ENCODE results near the gene IGF2BP2. TPM values are rescaled to one million over a fixed set of nuclear protein-coding genes. Genes with fewer than 3 reads are reported as not detected.

The IGF2BP2 gene
- total and polyA plus RNA-seq, 9 of the 15 experiments (the other 6 are each of a cell fraction or from before 2014, with no cell fraction given) = 3.2 to 59.6 (median 30.5) TPM

- H3K36me3 ChIP-seq (ENCODE audit: control insufficient read depth, insufficient read depth, low read length) = peaks cover 4% of the 10 kb centered on the region; the same call in 1 of the 3 replicates
- H3K4me1 ChIP-seq (replicated peaks in 1 of 2; ENCODE audit: control insufficient read depth in 2 of 2, insufficient read depth in 2 of 2, low read length in 2 of 2) = peaks cover 2 to 5% of the 10 kb centered on the region in 2 experiments; a peak in 2 of 5 replicates
- no peak for FAIRE-seq
- peaks cover 85% of the 10 kb centered on the region for H3K79me2 ChIP-seq (ENCODE audit: control insufficient read depth, insufficient read depth, low read length)
- no peaks in the 10 kb centered on the region for H3K9me1 ChIP-seq (ENCODE audit: control insufficient read depth, insufficient read depth, low read length)
- BruUV-seq (replicated peaks) = no TSS peak
- 77% methylated on average over 20 of the region's 20 CpGs for WGBS (ENCODE audit: insufficient coverage, low coverage, missing lambda C conversion rate)
- ATAC-seq = no peak
- CTCF ChIA-PET (ENCODE audit: low intra/inter-chr PET ratio) = no interaction called here
- no peaks in the 10 kb centered on the region for H3K27me3 ChIP-seq (ENCODE audit: control insufficient read depth in 2 of 2, insufficient read depth in 2 of 2, low read length in 2 of 2)
- H4K20me1 ChIP-seq (replicated peaks; ENCODE audit: control insufficient read depth, insufficient read depth, low read length) = 0 out of 2 replicates have a peak, but pooled peaks cover 14% of the 10 kb centered on the region
- no peak for DNase-seq (ENCODE audit: extremely low read depth in 1 of 4, low spot score in 3 of 4)
- H3K4me2 ChIP-seq (ENCODE audit: insufficient read depth, low read length) = no peak overlapping the region
- no peak overlapping the region for H3K27ac ChIP-seq (ENCODE audit: extremely low read depth, low read depth, low read length)
- no peak overlapping the region for H2AFZ ChIP-seq (ENCODE audit: low read depth, low read length)
- H3K9me3 ChIP-seq (replicated peaks; ENCODE audit: control insufficient read depth, insufficient read depth, low read depth, low read length) = no peaks in the 10 kb centered on the region
- H3K4me3 ChIP-seq = no peak overlapping the region
- no peak overlapping the region for H3K9ac ChIP-seq (ENCODE audit: insufficient read depth in 1 of 2, low read depth in 2 of 2, low read length in 2 of 2)
- in situ Hi-C loops (cut with MboI) = no loop called here
- POLR2A ChIA-PET = interaction anchor here (0.7 to 1.5 kb wide), 4 partner anchors 8 to 13 kb away, joined by 3 to 5 read pairs (median 3); no protein-coding TSS in a partner anchor
- intact Hi-C loops (cut with micrococcal nuclease) = no loop called here
- TF ChIP-seq CBX2 (IDR thresholded peaks at IDR 0.05; ENCODE audit: insufficient read depth, low read length, poor library complexity, severe bottlenecking) (no peak), GTF2F1 (IDR thresholded peaks at IDR 0.05; ENCODE audit: low read depth, low read length) (no peak), U2AF2 (optimal IDR thresholded peaks at IDR 0.05; ENCODE audit: low read depth, low read length) (no peak), PRDM10 (IDR thresholded peaks at IDR 0.05; ENCODE audit: partially characterized antibody) (no peak), MYNN (IDR thresholded peaks at IDR 0.05) (no peak), MYNN (CRISPR knock-in tag; IDR thresholded peaks at IDR 0.05) (no peak), ZBTB11 (CRISPR knock-in tag; IDR thresholded peaks at IDR 0.05) (no peak)
- TF ChIP-seq, protein P1, sequence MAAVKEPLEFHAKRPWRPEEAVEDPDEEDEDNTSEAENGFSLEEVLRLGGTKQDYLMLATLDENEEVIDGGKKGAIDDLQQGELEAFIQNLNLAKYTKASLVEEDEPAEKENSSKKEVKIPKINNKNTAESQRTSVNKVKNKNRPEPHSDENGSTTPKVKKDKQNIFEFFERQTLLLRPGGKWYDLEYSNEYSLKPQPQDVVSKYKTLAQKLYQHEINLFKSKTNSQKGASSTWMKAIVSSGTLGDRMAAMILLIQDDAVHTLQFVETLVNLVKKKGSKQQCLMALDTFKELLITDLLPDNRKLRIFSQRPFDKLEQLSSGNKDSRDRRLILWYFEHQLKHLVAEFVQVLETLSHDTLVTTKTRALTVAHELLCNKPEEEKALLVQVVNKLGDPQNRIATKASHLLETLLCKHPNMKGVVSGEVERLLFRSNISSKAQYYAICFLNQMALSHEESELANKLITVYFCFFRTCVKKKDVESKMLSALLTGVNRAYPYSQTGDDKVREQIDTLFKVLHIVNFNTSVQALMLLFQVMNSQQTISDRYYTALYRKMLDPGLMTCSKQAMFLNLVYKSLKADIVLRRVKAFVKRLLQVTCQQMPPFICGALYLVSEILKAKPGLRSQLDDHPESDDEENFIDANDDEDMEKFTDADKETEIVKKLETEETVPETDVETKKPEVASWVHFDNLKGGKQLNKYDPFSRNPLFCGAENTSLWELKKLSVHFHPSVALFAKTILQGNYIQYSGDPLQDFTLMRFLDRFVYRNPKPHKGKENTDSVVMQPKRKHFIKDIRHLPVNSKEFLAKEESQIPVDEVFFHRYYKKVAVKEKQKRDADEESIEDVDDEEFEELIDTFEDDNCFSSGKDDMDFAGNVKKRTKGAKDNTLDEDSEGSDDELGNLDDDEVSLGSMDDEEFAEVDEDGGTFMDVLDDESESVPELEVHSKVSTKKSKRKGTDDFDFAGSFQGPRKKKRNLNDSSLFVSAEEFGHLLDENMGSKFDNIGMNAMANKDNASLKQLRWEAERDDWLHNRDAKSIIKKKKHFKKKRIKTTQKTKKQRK (IDR thresholded peaks at IDR 0.05; ENCODE audit: borderline replicate concordance, low read depth, low read length) = no peak
Measured at GRCh38 chr3:185786956-185787877, 37.6 kb downstream of the IGF2BP2 start.
